Left renal pelvis (tissue), 4 donors: ENCODE results near the gene VTI1A. TPM values are rescaled to one million over a fixed set of nuclear protein-coding genes. Genes with fewer than 3 reads are reported as not detected.
"Not testable (repeated sequence)": the region's sequence is repeated elsewhere in the genome, so short reads cannot be mapped to it uniquely, and the experiment has no call there.

Source experiments
- DNase-seq, 4 donors: peaks; one replicate each; pipeline ENCODE4 v3.0.0-alpha.2; 2013; ENCODE audit warnings: low read depth in 4 of 4, low spot score in 3 of 4
- polyA plus RNA-seq, 4 donors: library from polyadenylated mRNA; unstranded; fragments of 120-200 nt; gene quantifications; one replicate each; pipeline ENCODE4 v1.2.1, GENCODE V29; 2013; ENCODE audit not compliant: insufficient read length in 4 of 4

The VTI1A gene
- 10 to 100 TPM; 13.9 to 21.5 (median 20.5) TPM for polyA plus RNA-seq

- peak; percentile 73 to 77 (median 74) for DNase-seq
Measured at GRCh38 chr10:112446855-112447619, at the start of gene VTI1A, which contains the start of gene ZDHHC6. Gene VTI1A, plus strand, starts transcription at chr10:112447215. Its CDS starts 159 bp downstream, at chr10:112447374. Gene ZDHHC6, minus strand, starts transcription at chr10:112446914. Its CDS starts 1,478 bp downstream, at chr10:112445436.

DNA sequence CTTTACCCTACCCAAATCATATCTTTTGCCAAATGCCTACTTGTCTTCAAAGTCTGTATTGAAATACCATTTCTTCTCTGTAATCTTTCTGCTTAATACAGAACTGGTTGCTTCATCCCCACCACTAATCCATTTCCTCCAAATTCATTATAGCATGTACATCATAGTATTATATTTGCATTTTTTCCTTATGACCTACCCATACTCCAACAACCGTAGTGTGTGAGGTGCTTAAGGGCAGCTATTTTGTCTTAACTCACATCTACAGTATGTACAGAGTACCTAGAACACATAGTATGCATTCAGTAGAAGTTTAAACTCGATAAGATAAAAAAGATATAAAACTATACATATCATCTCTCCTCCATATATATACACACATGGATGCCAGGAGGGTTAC is 49.4 kb upstream of the VTI1A start:
- no peak for DNase-seq

- DNase-seq, result no peak
Measured at GRCh38 chr10:112402917-112403316, 44.1 kb upstream of the VTI1A start.

DNA sequence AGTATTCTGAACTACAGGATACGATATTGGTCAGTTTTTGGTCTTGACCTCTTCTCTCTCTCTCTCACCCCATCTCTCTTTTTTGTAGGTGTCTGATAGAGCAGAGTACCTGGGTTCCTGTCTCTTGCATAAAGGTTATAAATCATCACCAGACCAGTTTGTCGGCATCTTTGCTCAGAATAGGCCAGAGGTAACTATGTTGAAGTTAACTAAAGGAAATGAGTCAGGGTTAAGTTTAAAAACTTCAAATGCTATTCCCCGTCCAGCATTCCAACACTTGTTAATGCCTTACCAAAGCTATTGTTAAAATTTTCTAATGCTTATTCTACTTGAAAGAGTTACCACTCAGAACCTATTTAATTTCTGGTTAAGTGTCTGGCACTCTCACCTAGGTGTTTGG is 42.4 kb upstream of the VTI1A start:
- DNase-seq, result no peak

- DNase-seq, result not testable (repeated sequence)
Measured at GRCh38 chr10:112406806-112407205, 40.2 kb upstream of the VTI1A start.

DNA sequence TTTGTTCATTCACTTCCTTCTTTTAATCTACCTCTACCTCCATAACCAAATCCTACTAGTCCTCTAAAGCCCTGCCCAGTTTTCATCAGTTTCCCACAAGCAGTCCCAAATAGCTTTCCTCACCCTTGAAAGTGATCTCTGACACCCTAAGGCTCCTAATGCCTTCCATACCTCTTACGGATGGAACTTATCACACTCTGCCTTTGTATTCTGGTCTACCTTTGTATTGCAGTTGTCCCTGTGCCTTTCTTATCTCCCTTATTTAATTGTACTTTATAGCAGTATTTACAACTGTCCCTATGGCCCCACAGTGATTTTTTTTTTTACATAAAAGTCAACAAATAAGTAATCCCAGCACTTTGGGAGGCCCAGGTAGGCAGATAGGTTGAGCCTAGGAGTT is 39.3 kb upstream of the VTI1A start:
- no peak for DNase-seq

- no peak for DNase-seq
Measured at GRCh38 chr10:112409299-112409698, 37.7 kb upstream of the VTI1A start.

GRCh38 chr10:112409755-112410154 is 37.3 kb upstream of the VTI1A start:
- DNase-seq, result no peak

GRCh38 chr10:112412696-112413095 is 34.3 kb upstream of the VTI1A start:
- DNase-seq, result no peak

GRCh38 chr10:112421731-112422130 is 25.3 kb upstream of the VTI1A start:
- DNase-seq, result no peak

DNA sequence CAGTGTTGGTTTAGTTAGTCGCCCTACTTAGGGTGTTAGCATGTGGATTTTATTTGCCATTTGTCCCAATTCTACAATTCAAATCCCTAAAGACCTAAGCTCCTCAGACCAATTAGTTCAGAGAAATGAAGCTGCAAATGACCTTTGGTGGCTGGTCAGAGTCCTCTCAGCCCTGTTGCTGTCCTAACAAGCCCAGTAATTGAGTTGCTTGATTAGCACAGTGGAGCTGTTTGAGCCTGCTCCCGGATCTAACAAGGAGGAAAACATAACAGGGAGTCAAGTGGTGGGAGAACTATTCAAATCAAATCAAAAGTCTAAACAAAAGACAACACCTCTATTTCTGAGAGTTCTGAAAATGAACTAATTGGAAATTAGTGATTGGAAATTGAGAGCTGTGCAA is 22.4 kb upstream of the VTI1A start:
- DNase-seq, result no peak

DNA sequence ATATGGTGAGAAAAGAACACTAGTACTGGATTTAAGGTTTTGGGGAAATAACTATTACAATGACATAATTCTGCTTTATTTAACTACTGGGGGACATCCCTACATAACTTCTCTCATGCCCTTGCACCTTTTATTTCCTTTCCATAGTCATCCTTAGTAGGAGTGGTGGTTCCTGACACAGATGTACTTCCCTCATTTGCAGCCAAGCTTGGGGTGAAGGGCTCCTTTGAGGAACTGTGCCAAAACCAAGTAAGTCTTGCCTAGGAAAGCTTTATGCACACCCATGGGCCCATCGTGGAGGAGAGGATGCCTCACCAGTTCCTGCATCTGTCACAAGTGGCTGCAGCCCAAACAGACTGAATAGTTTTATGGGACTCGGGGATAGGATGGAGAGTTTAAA is 20.9 kb upstream of the VTI1A start:
- DNase-seq, result no peak

GRCh38 chr10:112429147-112429546 is 17.9 kb upstream of the VTI1A start:
- DNase-seq, result no peak

DNA sequence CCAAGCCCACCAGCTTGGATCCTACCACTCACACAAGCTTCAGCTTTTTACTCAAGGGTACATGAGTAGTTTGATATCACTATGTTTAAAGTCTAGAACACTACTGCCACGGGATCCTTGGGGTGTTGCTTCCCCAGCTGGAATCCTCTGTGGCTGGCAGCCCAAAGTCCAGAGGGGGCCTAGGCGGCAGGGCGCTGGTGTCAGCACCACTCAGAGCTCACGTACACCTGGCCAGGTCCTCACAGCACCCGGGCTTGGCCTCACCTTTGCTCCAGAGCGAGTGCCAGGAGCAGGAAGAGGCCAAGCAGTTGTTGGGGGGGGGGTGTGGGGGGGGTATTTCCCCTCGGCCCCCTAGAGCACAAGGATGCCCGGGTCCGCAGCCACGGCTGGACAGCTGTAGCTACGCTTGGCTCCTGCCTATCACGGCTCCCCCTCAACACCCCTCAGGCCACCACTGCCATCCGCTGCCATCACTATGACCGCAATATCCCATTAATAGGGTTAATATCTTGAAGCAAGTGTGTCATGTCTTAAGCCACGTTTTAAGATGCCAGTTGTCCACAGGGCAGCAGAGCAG is 17.3 kb upstream of the VTI1A start:
- DNase-seq, result no peak

DNA sequence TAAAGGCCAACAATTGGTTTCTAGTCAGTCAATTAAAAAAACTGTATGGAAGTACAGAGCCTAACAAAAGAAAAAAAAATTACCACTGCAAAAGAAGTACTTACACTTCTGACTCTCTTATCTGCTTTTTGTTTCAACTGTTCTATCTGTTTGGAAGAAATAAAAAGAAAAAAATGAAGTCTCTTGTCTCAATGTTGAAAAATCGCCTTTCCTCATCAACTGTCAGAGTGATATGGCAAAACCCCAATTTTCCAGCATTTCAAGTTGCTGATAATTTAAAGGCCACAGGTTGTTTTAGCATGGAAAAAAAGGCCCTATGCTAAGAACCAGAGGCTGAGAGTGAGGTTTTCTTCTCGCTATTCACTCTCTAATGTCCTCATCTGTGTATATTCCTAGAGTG is 13.9 kb upstream of the VTI1A start:
- no peak for DNase-seq

DNA sequence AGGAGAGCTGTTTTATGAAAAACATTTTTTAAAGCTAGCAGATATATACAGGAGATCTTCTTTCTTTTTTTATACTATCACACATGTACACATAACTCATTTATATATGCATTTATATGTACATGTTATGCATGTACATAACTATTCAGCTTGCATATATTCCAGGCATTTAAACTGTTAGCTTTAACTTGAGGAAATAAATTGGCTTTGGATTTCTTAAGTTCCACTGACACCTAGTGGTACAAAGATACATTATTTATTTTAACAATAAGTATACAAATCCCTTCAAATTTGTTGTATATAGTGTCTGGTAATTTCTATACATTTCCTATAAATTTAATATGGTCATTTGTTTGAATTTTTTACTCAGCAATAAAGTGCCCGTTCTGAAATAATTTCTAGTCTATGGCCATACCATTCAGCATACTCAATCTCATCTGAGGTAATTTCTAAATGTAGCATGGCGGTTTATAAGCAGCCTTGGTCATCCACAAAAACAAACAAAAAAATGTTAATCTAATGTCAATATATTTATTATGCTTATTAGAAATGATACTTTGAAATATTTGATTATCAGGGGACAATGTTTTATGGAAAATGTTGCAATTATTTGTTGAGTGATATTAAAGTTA is 11.9 kb upstream of the VTI1A start:
- peak in 2 of 4 donors; percentile 17 to 20 for DNase-seq

DNA sequence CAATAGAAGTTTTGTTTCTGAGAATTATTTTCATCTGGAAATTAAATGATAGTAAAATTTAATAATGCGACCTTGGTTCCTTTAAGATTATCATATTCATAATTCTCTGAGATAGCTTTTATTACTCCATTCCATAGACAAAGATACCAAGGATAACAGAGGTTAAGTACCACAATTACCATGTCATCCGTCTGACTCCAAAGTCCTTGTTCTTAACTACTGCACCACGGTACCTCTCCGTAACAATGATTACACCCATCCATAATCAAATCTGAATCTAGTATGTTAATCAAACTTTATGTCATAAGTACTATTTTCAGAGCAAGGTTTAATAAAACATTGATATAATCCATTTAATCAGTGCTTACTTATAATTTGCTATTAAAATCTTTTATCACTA is 8.7 kb upstream of the VTI1A start:
- no peak for DNase-seq

- DNase-seq, result no peak
Measured at GRCh38 chr10:112441520-112441919, 5.5 kb upstream of the VTI1A start.

DNA sequence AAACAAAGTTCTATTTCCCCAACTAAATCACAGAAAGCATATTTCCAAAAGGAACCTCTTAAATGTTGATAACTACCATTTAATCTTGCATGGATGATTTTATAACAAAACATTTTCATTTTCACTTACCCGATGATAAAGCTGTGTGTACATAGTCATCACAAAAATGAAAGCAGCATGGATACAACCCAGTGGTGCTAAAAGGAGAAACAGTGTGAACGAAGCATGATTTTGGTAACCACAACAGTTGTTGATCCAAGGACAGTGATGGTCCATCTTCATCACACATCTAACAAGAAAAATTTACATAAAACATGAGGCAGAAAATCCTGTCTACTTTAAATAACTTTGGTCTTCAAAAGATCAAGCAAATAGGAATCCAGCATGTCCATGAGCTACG is 5.0 kb upstream of the VTI1A start:
- DNase-seq, result no peak

- no peak for DNase-seq
Measured at GRCh38 chr10:112446055-112446854, 760 bp upstream of the VTI1A start.

DNA sequence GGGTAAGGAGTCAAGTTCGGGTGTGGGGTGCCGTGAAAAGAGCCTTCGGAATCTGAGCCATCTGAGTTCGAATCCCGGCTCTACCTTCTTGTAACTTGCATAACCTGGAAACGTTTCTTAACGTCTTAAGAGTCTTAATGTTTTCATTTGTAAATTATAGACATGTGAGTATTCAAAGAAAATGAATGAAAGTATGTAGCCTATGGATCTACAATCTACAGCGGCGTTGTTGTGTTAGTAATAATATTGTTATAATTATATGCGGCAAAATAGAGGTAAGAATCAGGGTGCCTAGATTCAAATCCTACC is 559 bp downstream of the VTI1A start:
- no peak for DNase-seq
